Measurements from ENCODE around the gene ABR.
"Not testable (repeated sequence)": the region's sequence is repeated elsewhere in the genome, so short reads cannot be mapped to it uniquely, and the experiment has no call there.

ABR gene

GRCh38 chr17:1150863-1151600, 28.7 kb downstream of the ABR start:
- in situ Hi-C loops (cut with MboI; ENCODE audit: low sequenced_read_pairs), result no loop called here

- in situ Hi-C loops (cut with MboI; ENCODE audit: low sequenced_read_pairs), result no loop called here
Measured at GRCh38 chr17:1149869-1150268, 29.9 kb downstream of the ABR start.

DNA sequence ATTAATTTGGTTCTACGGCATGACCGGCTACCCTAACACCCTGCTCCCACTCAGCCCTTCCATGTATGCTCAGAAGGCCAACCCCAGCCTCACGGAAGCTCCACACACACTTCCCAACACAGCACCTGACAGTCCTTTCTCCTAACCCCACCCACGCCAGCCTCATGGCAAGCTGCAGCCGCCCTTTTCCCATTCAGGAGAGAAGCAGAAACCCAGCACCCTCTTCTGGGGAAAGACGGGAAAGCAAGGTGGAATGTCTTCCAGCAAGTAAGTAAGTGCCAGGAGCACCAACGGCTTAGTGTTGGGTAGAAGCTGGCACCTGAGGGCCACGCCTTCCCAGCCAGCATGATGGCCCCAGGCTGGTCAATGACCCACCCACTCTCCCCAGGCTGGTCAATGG, 32.1 kb downstream of the ABR start:
- in situ Hi-C loops (cut with MboI; ENCODE audit: low sequenced_read_pairs), result no loop called here

DNA sequence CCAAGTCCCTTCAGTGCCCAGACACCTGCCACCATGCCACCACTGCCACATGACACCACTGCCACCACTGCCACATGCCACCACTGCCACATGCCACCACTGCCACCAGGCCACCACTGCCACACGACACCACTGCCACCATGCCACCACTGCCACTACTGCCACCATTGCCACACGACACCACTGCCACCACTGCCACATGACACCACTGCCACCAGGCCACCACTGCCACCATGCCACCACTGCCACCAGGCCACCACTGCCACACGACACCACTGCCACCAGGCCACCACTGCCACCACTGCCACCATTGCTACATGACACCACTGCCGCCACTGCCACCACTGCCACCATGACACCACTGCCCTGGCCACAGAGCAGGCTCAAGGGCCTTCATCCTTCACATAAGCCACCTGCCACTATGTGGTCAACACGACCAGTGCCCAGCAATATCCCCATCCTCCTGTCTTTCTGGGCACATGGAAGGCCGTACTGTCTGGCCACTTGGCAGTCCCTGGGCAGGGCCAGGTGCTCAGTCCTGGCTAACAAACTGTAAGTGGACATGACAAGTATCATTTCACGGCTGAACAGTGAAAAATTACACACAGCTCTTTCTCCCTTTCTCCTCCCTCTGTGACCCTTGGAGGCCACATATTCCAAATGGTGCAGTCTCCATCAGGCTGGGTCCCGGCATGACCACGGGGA, 33.1 kb downstream of the ABR start:
- in situ Hi-C loops (cut with MboI; ENCODE audit: low sequenced_read_pairs), result no loop called here

DNA sequence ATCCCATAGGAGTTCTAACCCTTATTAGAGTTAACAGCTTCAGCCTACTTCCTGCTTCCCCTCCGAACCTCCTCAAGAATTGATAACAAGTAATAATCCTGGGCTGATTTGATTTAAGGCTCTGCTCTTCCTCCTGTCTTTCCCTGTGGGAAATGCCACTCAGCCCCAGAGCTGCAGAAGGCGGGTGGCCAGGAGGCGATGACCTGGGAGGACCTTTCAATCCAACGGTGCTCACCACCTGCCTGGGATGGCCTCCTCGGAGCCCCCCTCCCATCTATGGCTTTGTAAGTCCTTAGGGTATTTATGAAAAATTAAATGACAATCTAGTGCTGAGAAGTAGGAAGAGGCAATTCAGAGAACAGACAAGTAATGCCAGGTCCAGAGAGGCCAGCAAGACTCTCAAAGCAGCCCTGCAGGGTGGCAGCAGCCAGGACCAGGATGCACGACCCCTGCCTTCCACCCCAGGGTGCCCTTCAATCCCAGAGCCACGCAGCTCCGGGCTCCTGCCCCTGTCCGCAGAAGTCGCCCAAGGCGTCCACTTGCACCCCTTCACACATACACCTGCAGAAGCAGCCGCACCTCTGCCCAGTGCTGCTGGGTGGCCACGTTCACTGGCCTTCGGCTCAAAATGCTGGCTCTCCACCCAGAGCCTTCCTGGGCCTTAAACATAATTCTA, 34.3 kb downstream of the ABR start:
- in situ Hi-C loops (cut with MboI; ENCODE audit: low sequenced_read_pairs), result no loop called here

DNA sequence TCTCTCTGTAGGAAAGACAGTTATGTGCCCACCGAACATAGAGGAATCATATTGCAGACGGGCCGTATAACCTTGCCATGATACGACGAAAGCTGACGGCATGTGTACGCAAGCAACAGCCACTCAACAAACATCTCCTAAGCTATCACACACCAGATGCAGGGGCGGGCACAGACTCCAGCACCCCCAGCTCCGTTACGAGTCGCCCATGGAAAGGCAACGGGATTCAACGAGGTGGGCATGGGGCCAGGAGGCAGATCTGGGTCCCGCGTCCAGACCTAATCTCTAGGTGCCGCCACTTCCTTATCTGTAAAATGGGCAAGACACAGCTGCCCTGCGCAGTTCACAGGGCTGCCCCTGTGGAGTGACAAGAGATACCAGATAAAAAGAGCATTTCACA, 35.6 kb downstream of the ABR start:
- in situ Hi-C loops (cut with MboI; ENCODE audit: low sequenced_read_pairs), result no loop called here

GRCh38 chr17:1143573-1143972, 36.2 kb downstream of the ABR start:
- in situ Hi-C loops (cut with MboI; ENCODE audit: low sequenced_read_pairs), result no loop called here

GRCh38 chr17:1142561-1142971, 37.2 kb downstream of the ABR start:
- in situ Hi-C loops (cut with MboI; ENCODE audit: low sequenced_read_pairs), result no loop called here

DNA sequence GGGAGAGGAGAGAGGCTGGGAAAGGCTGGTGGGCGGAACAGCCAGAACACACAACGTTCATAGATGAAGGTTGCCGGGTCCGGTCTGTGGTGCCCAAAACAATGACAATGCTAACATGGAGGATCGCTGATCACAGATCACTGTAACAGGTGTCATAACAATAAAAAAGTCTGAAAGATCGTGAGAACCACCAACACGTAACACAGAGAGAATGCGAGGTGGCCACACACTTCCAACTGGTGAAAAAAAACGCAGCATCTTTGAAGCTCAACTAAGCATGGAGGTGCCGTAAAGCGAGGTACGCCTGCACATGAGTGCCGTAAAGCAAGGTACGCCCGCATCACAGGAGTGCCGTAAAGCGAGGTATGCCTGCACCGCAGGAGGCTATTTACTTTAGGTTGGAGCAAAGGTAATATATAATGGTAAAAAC, 42.3 kb downstream of the ABR start:
- in situ Hi-C loops (cut with MboI; ENCODE audit: low sequenced_read_pairs), result no loop called here

DNA sequence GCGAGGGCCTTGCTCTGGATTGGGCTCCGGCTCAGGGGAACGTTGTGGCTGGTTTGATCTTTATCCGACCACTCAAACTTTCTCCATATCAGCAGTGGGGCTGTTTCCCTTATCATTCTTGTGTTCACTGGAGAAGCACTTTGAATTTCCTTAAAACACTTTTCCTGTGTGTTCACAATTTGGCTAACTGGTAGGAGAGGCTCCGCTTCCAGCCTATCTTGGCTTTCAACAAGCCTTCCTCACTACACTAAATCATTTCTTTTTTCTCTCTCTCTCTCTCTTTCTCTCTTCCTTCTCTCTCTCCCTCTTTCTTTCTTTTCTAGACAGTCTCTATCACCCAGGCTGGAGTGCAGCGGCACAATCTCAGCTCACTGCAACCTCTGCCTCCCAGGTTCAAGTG, 43.0 kb downstream of the ABR start:
- in situ Hi-C loops (cut with MboI; ENCODE audit: low sequenced_read_pairs), result no loop called here

DNA sequence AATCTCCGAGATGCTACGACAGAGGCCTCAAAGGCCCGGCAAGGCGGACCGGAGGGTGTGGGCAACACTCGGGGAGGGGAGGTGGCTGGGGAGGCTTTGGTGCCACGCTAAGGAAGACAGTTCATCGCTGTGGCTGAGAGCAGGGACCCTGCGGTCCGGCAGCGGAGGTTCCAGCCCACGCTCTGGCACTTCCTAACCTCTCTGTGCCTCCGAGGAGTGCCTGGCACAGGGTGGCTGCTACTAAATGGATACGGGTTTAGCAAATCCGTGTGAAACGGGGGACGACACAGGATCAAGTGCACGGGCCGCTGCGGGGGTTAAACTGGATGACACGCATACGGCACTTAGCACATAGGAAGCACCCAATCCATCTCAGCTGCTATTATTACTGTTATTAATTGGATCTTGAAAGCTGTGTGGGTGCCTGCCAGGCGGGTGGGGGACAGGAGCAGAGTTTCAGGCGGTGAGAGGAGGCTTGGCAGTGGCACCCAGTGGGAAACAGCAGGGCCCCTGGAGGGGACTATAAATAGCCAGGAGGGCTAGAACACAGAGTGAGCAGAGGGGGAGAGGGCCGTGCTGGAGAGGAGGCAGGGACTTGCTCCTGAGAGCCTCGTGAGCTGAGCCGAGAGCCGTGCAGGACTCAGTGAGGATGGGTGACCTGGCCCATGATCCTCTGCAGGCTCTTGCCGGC, 45.0 kb downstream of the ABR start:
- in situ Hi-C loops (cut with MboI; ENCODE audit: low sequenced_read_pairs), result no loop called here

- in situ Hi-C loops (cut with MboI; ENCODE audit: low sequenced_read_pairs), result no loop called here
Measured at GRCh38 chr17:1130191-1130590, 49.6 kb downstream of the ABR start.

GRCh38 chr17:1128463-1128862, 51.3 kb downstream of the ABR start:
- in situ Hi-C loops (cut with MboI; ENCODE audit: low sequenced_read_pairs), result not testable (repeated sequence)

DNA sequence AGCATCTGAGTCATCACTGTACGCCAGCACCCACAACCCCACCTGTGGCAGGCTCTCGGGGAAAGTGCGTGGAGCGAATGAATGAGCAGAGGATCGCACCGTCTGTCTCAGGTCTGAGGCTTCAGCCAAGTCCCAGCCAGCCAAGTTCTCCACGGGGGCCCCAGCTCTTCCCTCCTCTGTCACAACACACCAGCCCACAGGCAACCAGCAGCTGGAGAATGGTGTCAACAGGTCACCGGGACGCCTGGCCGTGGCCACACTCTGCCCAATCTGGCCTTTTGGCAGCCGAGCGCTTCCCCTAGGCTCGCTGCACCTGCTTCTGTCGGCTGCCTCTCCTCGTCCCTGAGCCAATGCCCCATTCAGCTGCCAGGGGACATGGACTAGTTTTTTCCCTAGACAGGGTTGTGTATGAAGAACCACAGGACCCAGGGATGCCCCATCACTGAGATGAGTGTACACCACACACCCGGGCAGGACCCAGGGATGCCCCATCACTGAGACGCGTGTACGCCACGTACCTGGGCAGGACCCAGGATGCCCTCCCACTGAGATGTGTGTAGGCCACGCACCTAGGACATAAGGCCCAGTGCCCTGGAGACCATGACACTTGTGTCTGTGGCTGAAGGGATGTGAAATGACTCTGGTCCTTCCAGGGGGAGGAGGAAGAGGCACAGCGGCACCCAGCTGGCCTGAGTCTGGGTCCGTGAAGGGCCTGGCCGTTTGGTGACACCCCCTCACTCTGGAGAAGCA, 52.8 kb downstream of the ABR start:
- in situ Hi-C loops (cut with MboI; ENCODE audit: low sequenced_read_pairs), result no loop called here

DNA sequence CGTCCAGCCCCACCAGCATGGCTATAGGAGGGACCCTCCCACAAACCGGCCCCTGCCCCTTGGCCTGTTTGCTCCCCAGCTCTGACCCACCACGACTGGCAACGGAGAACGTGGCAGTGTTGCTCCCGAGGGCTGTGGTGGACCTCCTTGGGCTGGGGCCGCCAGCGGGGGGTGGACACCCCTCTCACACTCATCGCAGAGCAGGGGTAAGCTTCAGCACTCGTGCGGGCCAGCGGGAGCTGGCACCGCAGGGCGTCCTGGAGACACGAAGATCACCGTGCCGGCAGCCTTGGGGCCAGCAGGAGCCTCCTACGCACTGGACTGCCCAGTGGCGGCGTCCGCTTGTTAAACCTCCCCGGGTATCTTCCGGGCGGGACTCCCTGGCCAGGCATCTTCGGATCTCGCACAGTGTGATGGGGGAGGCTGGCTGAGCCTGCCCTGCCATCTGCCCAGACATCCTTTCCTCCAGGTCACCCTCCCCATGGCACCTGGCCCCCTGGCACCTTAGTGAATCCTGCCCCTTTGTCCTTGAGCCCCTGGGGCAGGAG, 53.5 kb downstream of the ABR start:
- in situ Hi-C loops (cut with MboI; ENCODE audit: low sequenced_read_pairs), result no loop called here

- in situ Hi-C loops (cut with MboI; ENCODE audit: low sequenced_read_pairs), result no loop called here
Measured at GRCh38 chr17:1125788-1126145, 54.0 kb downstream of the ABR start.

GRCh38 chr17:1124896-1125787, 54.6 kb downstream of the ABR start:
- in situ Hi-C loops (cut with MboI; ENCODE audit: low sequenced_read_pairs), result no loop called here

DNA sequence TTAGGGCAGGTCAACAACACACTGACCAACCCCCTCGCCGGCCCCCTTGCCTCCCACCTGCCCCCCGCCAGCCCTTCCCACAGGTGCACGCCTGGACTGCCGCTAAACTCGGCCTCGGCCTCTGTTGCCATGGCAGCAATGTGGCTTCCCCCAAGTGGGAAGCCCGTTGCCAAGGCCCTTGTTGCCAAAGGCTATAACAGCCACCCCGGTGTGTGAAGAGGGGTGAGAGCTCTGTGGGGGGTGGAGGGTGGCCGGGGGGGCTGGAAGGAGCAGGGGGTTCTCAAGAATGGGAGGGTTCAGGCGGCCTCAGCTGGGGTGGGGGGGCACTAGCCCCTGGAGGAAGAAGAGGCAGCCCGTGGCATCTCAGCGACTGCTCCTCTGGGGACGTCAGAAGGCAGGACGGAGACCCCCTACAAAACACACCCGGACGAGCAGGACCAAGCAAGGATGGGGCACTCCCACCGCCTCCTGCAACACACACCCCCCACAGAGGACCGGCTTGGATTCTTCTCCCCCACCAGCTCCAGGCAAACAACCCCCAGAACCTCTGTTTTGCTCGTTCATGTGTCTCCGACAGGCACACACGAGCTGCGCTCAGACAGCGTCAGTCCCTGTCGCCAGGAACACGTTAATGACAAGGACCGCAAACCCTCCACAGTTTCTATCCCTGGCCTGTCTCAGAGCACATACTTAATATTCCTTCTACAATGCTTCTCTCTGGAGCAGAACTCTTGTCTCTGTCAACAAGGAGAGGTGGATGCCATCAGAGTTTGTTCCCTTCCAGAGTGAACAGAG, 55.7 kb downstream of the ABR start:
- in situ Hi-C loops (cut with MboI; ENCODE audit: low sequenced_read_pairs), result no loop called here

DNA sequence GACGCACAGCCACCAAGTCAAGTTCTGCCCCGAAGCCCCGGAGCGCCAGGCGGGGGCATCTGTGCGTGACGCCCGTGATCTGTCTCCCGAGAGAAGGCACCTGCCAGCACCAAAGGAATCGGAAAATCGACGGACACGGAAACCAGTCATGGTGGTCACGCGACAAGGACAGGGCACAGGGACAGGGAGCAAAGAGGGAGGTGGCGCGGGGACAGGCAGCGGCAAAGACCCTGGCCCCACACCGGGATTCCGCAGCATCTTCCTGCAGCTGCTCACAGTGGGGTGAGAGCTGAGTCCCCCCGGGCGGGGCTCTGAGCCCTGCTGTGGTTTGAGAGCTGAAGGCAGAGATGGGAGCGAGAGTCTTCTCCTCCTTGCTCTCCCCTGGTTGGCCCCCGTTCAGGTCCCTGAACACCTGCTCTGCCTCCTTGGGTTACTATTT, 56.4 kb downstream of the ABR start:
- in situ Hi-C loops (cut with MboI; ENCODE audit: low sequenced_read_pairs), result no loop called here

Data from HL-60/S4 (cell line).